ENCODE data around the gene ZNFX1. TPM values are rescaled to one million over a fixed set of nuclear protein-coding genes. Genes with fewer than 3 reads are reported as not detected.
"Not testable (repeated sequence)": the region's sequence is repeated elsewhere in the genome, so short reads cannot be mapped to it uniquely, and the experiment has no call there.

Gene ZNFX1
- polyA plus RNA-seq, 4 donors, result 9.9 to 13.4 (median 11.9) TPM

DNA sequence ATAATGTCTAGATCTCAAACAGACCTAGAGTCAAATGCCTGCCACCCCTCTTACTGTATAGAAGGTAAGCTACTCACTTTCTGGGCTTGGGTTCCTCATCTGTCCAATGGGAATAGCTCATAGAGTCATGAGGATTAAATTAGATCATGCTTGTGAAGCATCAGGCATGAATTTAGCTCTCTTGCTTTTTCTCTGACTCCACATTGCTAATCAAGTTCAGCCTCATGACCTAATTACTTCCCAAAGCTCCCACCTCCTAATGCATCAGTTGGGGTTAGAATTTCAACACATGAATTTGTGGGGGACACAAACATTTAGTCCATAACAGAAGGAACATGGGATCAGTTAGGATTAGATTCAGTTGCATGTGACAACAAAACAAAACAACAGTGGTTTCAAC lies 63.3 kb downstream of the ZNFX1 start:
- peaks cover 0 to 3% of the 10 kb centered on the region in 2 donors for H3K9me3 ChIP-seq (ENCODE audit: control insufficient read depth in 2 of 2, insufficient read depth in 1 of 2, low read depth in 1 of 2, low read length in 1 of 2)
- no peak overlapping the region for H3K27ac ChIP-seq (ENCODE audit: low read depth in 1 of 3, low read length in 2 of 3)
- FAIRE-seq (no peak), DNase-seq (no peak)
- H3K36me3 ChIP-seq (ENCODE audit: control insufficient read depth in 3 of 3, insufficient read depth in 2 of 3, low read depth in 1 of 3, low read length in 3 of 3), result no peaks in the 10 kb centered on the region
- H3K27me3 ChIP-seq (ENCODE audit: control insufficient read depth in 3 of 3, insufficient read depth in 3 of 3, low read length in 3 of 3), result no peaks in the 10 kb centered on the region
- H3K4me1 ChIP-seq (ENCODE audit: control insufficient read depth in 3 of 3, insufficient read depth in 2 of 3, low read depth in 1 of 3, low read length in 2 of 3), result peaks cover 0 to 3% (median 0%) of the 10 kb centered on the region in 3 donors
- H3K4me3 ChIP-seq (ENCODE audit: low read depth in 1 of 3, low read length in 3 of 3), result no peak overlapping the region

GRCh38 chr20:49210757-49211110 lies 67.1 kb downstream of the ZNFX1 start:
- DNase-seq (no peak), FAIRE-seq (no peak)
- H3K4me3 ChIP-seq (ENCODE audit: low read depth in 1 of 3, low read length in 3 of 3), result no peak overlapping the region
- H3K9me3 ChIP-seq (ENCODE audit: control insufficient read depth in 2 of 2, insufficient read depth in 1 of 2, low read depth in 1 of 2, low read length in 1 of 2), result peaks cover 0 to 3% of the 10 kb centered on the region in 2 donors
- no peaks in the 10 kb centered on the region for H3K27me3 ChIP-seq (ENCODE audit: control insufficient read depth in 3 of 3, insufficient read depth in 3 of 3, low read length in 3 of 3)
- no peaks in the 10 kb centered on the region for H3K36me3 ChIP-seq (ENCODE audit: control insufficient read depth in 3 of 3, insufficient read depth in 2 of 3, low read depth in 1 of 3, low read length in 3 of 3)
- no peaks in the 10 kb centered on the region for H3K4me1 ChIP-seq (ENCODE audit: control insufficient read depth in 3 of 3, insufficient read depth in 2 of 3, low read depth in 1 of 3, low read length in 2 of 3)
- 66 to 83% (median 74%) methylated on average over 1 of the region's 1 CpG for WGBS, 3 donors
- no peak overlapping the region for H3K27ac ChIP-seq (ENCODE audit: low read depth in 1 of 3, low read length in 2 of 3)

DNA sequence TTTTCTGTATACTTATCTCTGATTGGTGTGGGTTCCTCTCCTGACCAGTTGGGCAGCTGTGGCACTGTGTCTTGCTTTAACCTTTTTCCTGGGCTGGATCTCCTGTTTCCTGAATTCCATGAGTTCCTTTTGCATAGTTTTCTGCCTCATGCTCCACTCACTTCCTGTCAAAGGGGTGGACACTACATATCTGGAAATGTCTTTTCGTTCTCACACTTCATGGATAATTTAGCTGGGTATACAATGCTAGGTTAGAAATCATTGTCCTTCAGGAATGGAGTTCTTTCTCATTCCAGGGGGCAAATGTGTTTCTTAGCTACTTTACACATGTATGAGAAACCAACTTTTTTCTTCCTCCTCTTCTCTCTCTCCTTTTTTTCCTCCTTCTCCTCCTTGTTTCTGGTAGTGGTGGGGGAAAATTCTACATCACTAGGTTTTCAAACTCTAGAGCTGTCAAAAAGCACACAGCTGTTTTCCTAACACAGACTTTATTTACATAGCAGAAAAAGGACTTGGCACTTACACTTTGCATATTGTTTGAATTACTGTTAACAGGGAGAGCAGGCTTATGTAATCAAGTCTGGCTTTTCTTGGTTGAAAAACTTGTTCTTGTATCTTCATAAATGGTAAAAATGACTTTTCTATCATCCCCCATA lies 67.6 kb downstream of the ZNFX1 start:
- Histone ChIP-seq H3K4me3 (ENCODE audit: low read depth in 1 of 3, low read length in 3 of 3) (no peak overlapping the region), H3K36me3 (ENCODE audit: control insufficient read depth in 3 of 3, insufficient read depth in 2 of 3, low read depth in 1 of 3, low read length in 3 of 3) (no peaks in the 10 kb centered on the region), H3K27ac (ENCODE audit: low read depth in 1 of 3, low read length in 2 of 3) (no peak overlapping the region), H3K9me3 (ENCODE audit: control insufficient read depth in 2 of 2, insufficient read depth in 1 of 2, low read depth in 1 of 2, low read length in 1 of 2) (peaks cover 0 to 3% of the 10 kb centered on the region in 2 donors), H3K27me3 (ENCODE audit: control insufficient read depth in 3 of 3, insufficient read depth in 3 of 3, low read length in 3 of 3) (no peaks in the 10 kb centered on the region), H3K4me1 (ENCODE audit: control insufficient read depth in 3 of 3, insufficient read depth in 2 of 3, low read depth in 1 of 3, low read length in 2 of 3) (no peaks in the 10 kb centered on the region)
- 82 to 94% (median 92%) methylated on average over 1 of the region's 1 CpG for WGBS, 3 donors
- no peak for FAIRE-seq
- no peak for DNase-seq

GRCh38 chr20:49207076-49207475 lies 70.8 kb downstream of the ZNFX1 start:
- WGBS, 3 donors, result 90 to 95% (median 94%) methylated on average over 6 of the region's 6 CpGs
- FAIRE-seq, result no peak

DNA sequence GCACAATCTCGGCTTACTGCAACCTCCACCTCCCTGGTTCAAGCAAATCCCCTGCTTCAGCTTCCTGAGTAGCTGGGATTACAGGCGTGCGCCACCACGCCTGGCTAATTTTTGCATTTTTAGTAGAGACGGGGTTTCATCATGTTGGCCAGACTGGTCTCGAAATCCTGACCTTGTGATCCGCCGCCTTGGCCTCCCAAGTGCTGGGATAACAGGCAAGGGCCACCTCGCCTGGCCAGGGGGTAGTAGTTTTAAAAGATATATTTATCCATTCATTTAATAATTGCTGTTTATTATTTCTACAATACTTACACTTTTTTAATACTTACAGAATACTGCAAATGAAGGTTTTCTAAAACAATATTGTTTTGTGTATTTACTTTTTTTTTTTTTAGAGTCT lies 74.1 kb downstream of the ZNFX1 start:
- Histone ChIP-seq H3K27me3 (ENCODE audit: control insufficient read depth in 3 of 3, insufficient read depth in 3 of 3, low read length in 3 of 3) (no peaks in the 10 kb centered on the region), H3K36me3 (ENCODE audit: control insufficient read depth in 3 of 3, insufficient read depth in 2 of 3, low read depth in 1 of 3, low read length in 3 of 3) (no peaks in the 10 kb centered on the region), H3K4me3 (ENCODE audit: low read depth in 1 of 3, low read length in 3 of 3) (no peak overlapping the region), H3K9me3 (ENCODE audit: control insufficient read depth in 2 of 2, insufficient read depth in 1 of 2, low read depth in 1 of 2, low read length in 1 of 2) (peaks cover 0 to 4% of the 10 kb centered on the region in 2 donors), H3K4me1 (ENCODE audit: control insufficient read depth in 3 of 3, insufficient read depth in 2 of 3, low read depth in 1 of 3, low read length in 2 of 3) (no peaks in the 10 kb centered on the region), H3K27ac (ENCODE audit: low read depth in 1 of 3, low read length in 2 of 3) (no peak overlapping the region)
- WGBS, 3 donors, result 81 to 94% (median 88%) methylated on average over 9 of the region's 9 CpGs
- FAIRE-seq (no peak), DNase-seq (no peak)

More at GRCh38 chr20:49207076-49207475, 70.8 kb downstream of the ZNFX1 start:
- Histone ChIP-seq H3K4me1 (ENCODE audit: control insufficient read depth in 3 of 3, insufficient read depth in 2 of 3, low read depth in 1 of 3, low read length in 2 of 3) (no peaks in the 10 kb centered on the region), H3K9me3 (ENCODE audit: control insufficient read depth in 2 of 2, insufficient read depth in 1 of 2, low read depth in 1 of 2, low read length in 1 of 2) (peaks cover 0 to 3% of the 10 kb centered on the region in 2 donors), H3K27ac (ENCODE audit: low read depth in 1 of 3, low read length in 2 of 3) (no peak overlapping the region), H3K4me3 (ENCODE audit: low read depth in 1 of 3, low read length in 3 of 3) (no peak overlapping the region), H3K36me3 (ENCODE audit: control insufficient read depth in 3 of 3, insufficient read depth in 2 of 3, low read depth in 1 of 3, low read length in 3 of 3) (no peaks in the 10 kb centered on the region), H3K27me3 (ENCODE audit: control insufficient read depth in 3 of 3, insufficient read depth in 3 of 3, low read length in 3 of 3) (no peaks in the 10 kb centered on the region)
- no peak for DNase-seq

DNA sequence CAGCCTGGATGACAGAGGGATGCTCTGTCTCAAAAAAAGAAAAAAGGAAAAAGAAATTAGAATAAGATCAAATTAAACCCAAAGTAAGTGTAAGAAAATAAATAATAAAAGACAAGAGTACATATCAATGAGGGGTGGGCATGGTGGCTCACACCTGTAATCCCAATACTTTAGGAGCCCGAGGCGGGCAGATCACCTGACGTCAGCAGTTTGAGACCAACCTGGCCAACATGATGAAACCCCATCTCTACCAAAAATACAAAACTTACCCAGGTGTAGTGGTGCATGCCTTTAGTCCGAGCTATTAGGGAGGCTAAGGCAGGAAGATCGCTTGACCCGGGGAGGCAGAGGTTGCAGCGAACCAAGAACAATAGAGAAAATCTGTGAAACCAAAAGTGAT lies 74.8 kb downstream of the ZNFX1 start:
- H3K4me1 ChIP-seq (ENCODE audit: control insufficient read depth in 3 of 3, insufficient read depth in 2 of 3, low read depth in 1 of 3, low read length in 2 of 3), result no peaks in the 10 kb centered on the region
- H3K27ac ChIP-seq (ENCODE audit: low read depth in 1 of 3, low read length in 2 of 3), result no peak overlapping the region
- FAIRE-seq (no peak), DNase-seq (no peak)
- H3K9me3 ChIP-seq (ENCODE audit: control insufficient read depth in 2 of 2, insufficient read depth in 1 of 2, low read depth in 1 of 2, low read length in 1 of 2), result peaks cover 0 to 4% of the 10 kb centered on the region in 2 donors
- WGBS, 3 donors, result 87 to 91% (median 87%) methylated on average over 7 of the region's 7 CpGs
- no peaks in the 10 kb centered on the region for H3K27me3 ChIP-seq (ENCODE audit: control insufficient read depth in 3 of 3, insufficient read depth in 3 of 3, low read length in 3 of 3)
- H3K36me3 ChIP-seq (ENCODE audit: control insufficient read depth in 3 of 3, insufficient read depth in 2 of 3, low read depth in 1 of 3, low read length in 3 of 3), result no peaks in the 10 kb centered on the region
- no peak overlapping the region for H3K4me3 ChIP-seq (ENCODE audit: low read depth in 1 of 3, low read length in 3 of 3)

GRCh38 chr20:49199729-49200293 lies 78.0 kb downstream of the ZNFX1 start:
- 83 to 90% (median 87%) methylated on average over 4 of the region's 4 CpGs for WGBS, 3 donors
- peaks cover 0 to 4% of the 10 kb centered on the region in 2 donors for H3K9me3 ChIP-seq (ENCODE audit: control insufficient read depth in 2 of 2, insufficient read depth in 1 of 2, low read depth in 1 of 2, low read length in 1 of 2)
- no peaks in the 10 kb centered on the region for H3K36me3 ChIP-seq (ENCODE audit: control insufficient read depth in 3 of 3, insufficient read depth in 2 of 3, low read depth in 1 of 3, low read length in 3 of 3)
- H3K4me3 ChIP-seq (ENCODE audit: low read depth in 1 of 3, low read length in 3 of 3), result no peak overlapping the region
- no peak overlapping the region for H3K27ac ChIP-seq (ENCODE audit: low read depth in 1 of 3, low read length in 2 of 3)
- FAIRE-seq (no peak), DNase-seq (no peak)
- H3K4me1 ChIP-seq (ENCODE audit: control insufficient read depth in 3 of 3, insufficient read depth in 2 of 3, low read depth in 1 of 3, low read length in 2 of 3), result no peaks in the 10 kb centered on the region
- H3K27me3 ChIP-seq (ENCODE audit: control insufficient read depth in 3 of 3, insufficient read depth in 3 of 3, low read length in 3 of 3), result no peaks in the 10 kb centered on the region

DNA sequence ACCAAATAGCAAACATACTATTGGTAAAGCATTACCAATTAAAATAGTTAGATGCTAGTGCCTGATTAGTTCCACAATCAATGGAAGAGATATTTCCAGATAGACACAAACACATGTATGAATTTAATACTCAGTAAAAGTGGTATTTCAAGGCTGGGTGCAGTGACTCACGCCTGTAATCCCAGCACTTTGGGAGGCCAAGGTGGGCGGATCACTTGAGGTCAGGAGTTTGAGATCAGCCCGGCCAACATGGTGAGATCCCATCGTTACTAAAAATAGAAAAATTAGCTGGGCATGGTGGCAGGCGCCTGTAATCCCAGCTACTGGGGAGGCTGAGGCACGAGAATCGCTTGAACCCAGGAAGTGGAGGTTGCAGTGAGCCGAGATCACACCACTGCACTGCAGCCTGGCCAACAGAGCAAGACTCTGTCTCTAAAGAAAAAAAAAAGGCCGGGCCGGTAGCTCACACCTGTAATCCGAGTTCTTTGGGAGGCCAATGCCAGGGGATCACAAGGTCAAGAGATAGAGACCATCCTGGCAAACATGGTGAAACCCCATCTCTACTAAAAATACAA lies 84.8 kb downstream of the ZNFX1 start:
- not testable (repeated sequence) for DNase-seq; H3K4me3 ChIP-seq (ENCODE audit: low read depth in 1 of 3, low read length in 3 of 3); H3K36me3 ChIP-seq (ENCODE audit: control insufficient read depth in 3 of 3, insufficient read depth in 2 of 3, low read depth in 1 of 3, low read length in 3 of 3); H3K9me3 ChIP-seq (ENCODE audit: control insufficient read depth in 2 of 2, insufficient read depth in 1 of 2, low read depth in 1 of 2, low read length in 1 of 2); FAIRE-seq; H3K27me3 ChIP-seq (ENCODE audit: control insufficient read depth in 3 of 3, insufficient read depth in 3 of 3, low read length in 3 of 3); H3K27ac ChIP-seq (ENCODE audit: low read depth in 1 of 3, low read length in 2 of 3); H3K4me1 ChIP-seq (ENCODE audit: control insufficient read depth in 3 of 3, insufficient read depth in 2 of 3, low read depth in 1 of 3, low read length in 2 of 3)
- WGBS, 3 donors, result 78 to 84% (median 81%) methylated on average over 11 of the region's 11 CpGs

All from small intestine (tissue), 7 donors.